ENCODE data around the gene ZNF750. TPM values are rescaled to one million over a fixed set of nuclear protein-coding genes. Genes with fewer than 3 reads are reported as not detected.

The ZNF750 gene
- total and polyA plus RNA-seq, 2 of the 13 experiments (the other 11 are each of a cell fraction or from before 2014, with no cell fraction given) = not detected

DNA sequence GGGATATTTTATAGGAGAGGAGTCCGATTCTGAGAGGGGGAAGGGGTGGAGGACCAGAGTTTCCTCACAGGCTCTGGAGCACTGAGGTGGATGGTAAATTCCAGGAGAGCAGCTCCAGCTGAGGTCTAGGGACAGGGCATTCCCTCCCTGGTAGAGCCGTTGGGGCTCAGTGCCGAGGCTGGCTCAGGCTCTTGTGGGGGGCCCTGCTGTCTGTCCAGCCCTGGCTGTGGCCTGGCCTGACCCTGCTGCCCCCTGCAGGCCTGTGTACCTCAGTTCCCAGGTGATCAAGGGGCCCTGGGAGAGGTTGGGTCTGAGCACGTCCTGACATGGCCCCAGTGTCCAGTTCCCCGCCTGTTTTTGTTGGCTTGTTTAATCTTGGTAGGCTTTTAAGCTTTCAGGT is 16.8 kb downstream of the ZNF750 start (continued):
- TF ChIP-seq TARDBP (CRISPR knock-in tag; IDR thresholded peaks at IDR 0.05) = no peak
- TF ChIP-seq GATAD2A (CRISPR knock-in tag; IDR thresholded peaks at IDR 0.05) = 0 out of 2 replicates have a peak, but pooled peaks have one; percentile 20
- TF ChIP-seq SRSF4 (IDR thresholded peaks at IDR 0.05; ENCODE audit: low read depth, low read length, poor library complexity, severe bottlenecking) = no peak
- no peak for TF ChIP-seq NR0B2 (CRISPR knock-in tag; IDR thresholded peaks at IDR 0.05)
- no peak for TF ChIP-seq ZMAT5 (CRISPR knock-in tag; IDR thresholded peaks at IDR 0.05; ENCODE audit: borderline replicate concordance, low read depth)
- TF ChIP-seq MXD3 (CRISPR knock-in tag; IDR thresholded peaks at IDR 0.05) = no peak
- TF ChIP-seq PCBP1 (IDR thresholded peaks at IDR 0.05; ENCODE audit: borderline replicate concordance, low read depth, low read length) = no peak
- TF ChIP-seq ZNF768 (CRISPR knock-in tag; IDR thresholded peaks at IDR 0.05) = peak; percentile 33; the same call in 1 of the 2 replicates
- TF ChIP-seq ZNF652 (CRISPR knock-in tag; IDR thresholded peaks at IDR 0.05; ENCODE audit: borderline replicate concordance, low read depth) = no peak
- TF ChIP-seq ZNF550 (CRISPR knock-in tag; IDR thresholded peaks at IDR 0.05; ENCODE audit: borderline replicate concordance) = peak; percentile 31; the same call in 1 of the 2 replicates
- TF ChIP-seq RXRB (CRISPR knock-in tag; IDR thresholded peaks at IDR 0.05; ENCODE audit: borderline replicate concordance) = peak; percentile 45; the same call in 1 of the 2 replicates
- no peak for TF ChIP-seq ZNF597 (CRISPR knock-in tag; IDR thresholded peaks at IDR 0.05)
- no peak for TF ChIP-seq ZNF280D (CRISPR knock-in tag; IDR thresholded peaks at IDR 0.05)
- TF ChIP-seq, protein P1, sequence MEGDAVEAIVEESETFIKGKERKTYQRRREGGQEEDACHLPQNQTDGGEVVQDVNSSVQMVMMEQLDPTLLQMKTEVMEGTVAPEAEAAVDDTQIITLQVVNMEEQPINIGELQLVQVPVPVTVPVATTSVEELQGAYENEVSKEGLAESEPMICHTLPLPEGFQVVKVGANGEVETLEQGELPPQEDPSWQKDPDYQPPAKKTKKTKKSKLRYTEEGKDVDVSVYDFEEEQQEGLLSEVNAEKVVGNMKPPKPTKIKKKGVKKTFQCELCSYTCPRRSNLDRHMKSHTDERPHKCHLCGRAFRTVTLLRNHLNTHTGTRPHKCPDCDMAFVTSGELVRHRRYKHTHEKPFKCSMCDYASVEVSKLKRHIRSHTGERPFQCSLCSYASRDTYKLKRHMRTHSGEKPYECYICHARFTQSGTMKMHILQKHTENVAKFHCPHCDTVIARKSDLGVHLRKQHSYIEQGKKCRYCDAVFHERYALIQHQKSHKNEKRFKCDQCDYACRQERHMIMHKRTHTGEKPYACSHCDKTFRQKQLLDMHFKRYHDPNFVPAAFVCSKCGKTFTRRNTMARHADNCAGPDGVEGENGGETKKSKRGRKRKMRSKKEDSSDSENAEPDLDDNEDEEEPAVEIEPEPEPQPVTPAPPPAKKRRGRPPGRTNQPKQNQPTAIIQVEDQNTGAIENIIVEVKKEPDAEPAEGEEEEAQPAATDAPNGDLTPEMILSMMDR (CRISPR knock-in tag; IDR thresholded peaks at IDR 0.05) = peak; percentile 75
- TF ChIP-seq ZNF572 (CRISPR knock-in tag; IDR thresholded peaks at IDR 0.05) = no peak
- no peak for TF ChIP-seq SP5 (CRISPR knock-in tag; IDR thresholded peaks at IDR 0.05; ENCODE audit: borderline replicate concordance, low read depth)
- no peak for TF ChIP-seq E2F5 (CRISPR knock-in tag; conservative IDR thresholded peaks at IDR 0.05)
- no peak for TF ChIP-seq GFI1 (CRISPR knock-in tag; IDR thresholded peaks at IDR 0.05; ENCODE audit: borderline replicate concordance)
- TF ChIP-seq ZBTB7B (CRISPR knock-in tag; IDR thresholded peaks at IDR 0.05) = no peak
- no peak for TF ChIP-seq KDM3A (CRISPR knock-in tag; IDR thresholded peaks at IDR 0.05; ENCODE audit: low read depth)
- TF ChIP-seq RXRA (CRISPR knock-in tag; IDR thresholded peaks at IDR 0.05) = 0 out of 2 replicates have a peak, but pooled peaks have one; percentile 45
- TF ChIP-seq ZSCAN20 (CRISPR knock-in tag; IDR thresholded peaks at IDR 0.05; ENCODE audit: borderline replicate concordance) = no peak
- no peak for TF ChIP-seq FOXA1 (IDR thresholded peaks at IDR 0.05)
- 0 out of 2 replicates have a peak, but pooled peaks have one; percentile 14 for TF ChIP-seq FOXA1 (CRISPR knock-in tag; IDR thresholded peaks at IDR 0.05)
